ENCODE measurements around the gene AFF3.

The AFF3 gene

DNA sequence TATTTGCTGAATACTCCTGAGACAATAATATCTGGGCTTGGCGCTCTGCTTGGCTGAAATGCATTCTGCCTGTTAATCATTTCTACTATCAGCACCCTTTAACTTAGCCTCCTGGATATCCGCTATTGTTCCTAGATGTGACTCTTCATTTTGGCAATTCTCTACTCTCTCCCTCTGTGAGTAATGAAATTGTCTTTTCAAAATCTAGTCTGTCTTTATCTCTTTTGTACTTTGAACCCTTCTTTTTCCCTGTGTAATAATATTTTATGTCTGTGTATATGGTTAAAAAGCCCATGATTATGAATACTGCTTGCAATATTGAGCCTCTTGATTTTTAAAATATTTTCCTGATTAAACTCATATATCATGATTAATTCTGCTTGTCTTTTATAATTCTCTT lies 646.4 kb downstream of the AFF3 start:
- DNase-seq (ENCODE audit: extremely low spot score): no peak
- TF ChIP-seq ELF4 (IDR thresholded peaks at IDR 0.05) (no peak), ZNF384 (IDR thresholded peaks at IDR 0.05) (no peak), LEF1 (IDR thresholded peaks at IDR 0.05; ENCODE audit: borderline replicate concordance) (no peak), SP1 (IDR thresholded peaks at IDR 0.05) (no peak), TARDBP (IDR thresholded peaks at IDR 0.05) (no peak), NFRKB (IDR thresholded peaks at IDR 0.05) (no peak), BHLHE40 (IDR thresholded peaks at IDR 0.05; ENCODE audit: borderline replicate concordance) (no peak)
- TF ChIP-seq, protein P1, sequence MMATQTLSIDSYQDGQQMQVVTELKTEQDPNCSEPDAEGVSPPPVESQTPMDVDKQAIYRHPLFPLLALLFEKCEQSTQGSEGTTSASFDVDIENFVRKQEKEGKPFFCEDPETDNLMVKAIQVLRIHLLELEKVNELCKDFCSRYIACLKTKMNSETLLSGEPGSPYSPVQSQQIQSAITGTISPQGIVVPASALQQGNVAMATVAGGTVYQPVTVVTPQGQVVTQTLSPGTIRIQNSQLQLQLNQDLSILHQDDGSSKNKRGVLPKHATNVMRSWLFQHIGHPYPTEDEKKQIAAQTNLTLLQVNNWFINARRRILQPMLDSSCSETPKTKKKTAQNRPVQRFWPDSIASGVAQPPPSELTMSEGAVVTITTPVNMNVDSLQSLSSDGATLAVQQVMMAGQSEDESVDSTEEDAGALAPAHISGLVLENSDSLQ (IDR thresholded peaks at IDR 0.05): no peak
- POLR2A ChIA-PET: no interaction called here
- CTCF ChIA-PET: no interaction called here

Data from HEK293T (cell line).